IgD-negative memory B cell (primary cell): Measurements from ENCODE around the gene POU4F3. TPM values are rescaled to one million over a fixed set of nuclear protein-coding genes. Genes with fewer than 3 reads are reported as not detected.

Experiments
- H3K27ac Mint-ChIP-seq, 3 donors: one replicate each; pipeline ENCODE4 v1.8.0; 2020 to 2022; ENCODE audit warnings: mild to moderate bottlenecking in 3 of 3, mixed read lengths in 3 of 3, moderate library complexity in 1 of 3
- H3K27me3 Mint-ChIP-seq: one replicate; pipeline ENCODE4 v1.8.0; 2021; ENCODE audit warnings: mixed read lengths
- H3K36me3 Mint-ChIP-seq: one replicate; pipeline ENCODE4 v1.8.0; 2020; ENCODE audit warnings: mild to moderate bottlenecking, mixed read lengths
- H3K4me1 Mint-ChIP-seq, 3 donors: one replicate each; pipeline ENCODE4 v1.8.0; 2020 to 2022; ENCODE audit warnings: mixed read lengths in 3 of 3, mild to moderate bottlenecking in 1 of 3
- H3K4me3 Mint-ChIP-seq, 4 donors: one replicate each; pipeline ENCODE4 v1.8.0; 2020 to 2022; ENCODE audit warnings: mild to moderate bottlenecking in 4 of 4, mixed read lengths in 4 of 4, moderate library complexity in 3 of 4
- H3K9me3 Mint-ChIP-seq, 3 donors: one replicate each; pipeline ENCODE4 v1.8.0; 2020 to 2021; ENCODE audit warnings: mixed read lengths in 3 of 3, mild to moderate bottlenecking in 1 of 3
- polyA plus RNA-seq: library from polyadenylated mRNA; unstranded; fragments of 300-500 nt; fragmentation: Illumina TruSeq; gene quantifications from one replicate; pipeline ENCODE4 v1.2.3, GENCODE V29; 2021

POU4F3 gene
- polyA plus RNA-seq, 1 donor from 2014 or later = not detected

DNA sequence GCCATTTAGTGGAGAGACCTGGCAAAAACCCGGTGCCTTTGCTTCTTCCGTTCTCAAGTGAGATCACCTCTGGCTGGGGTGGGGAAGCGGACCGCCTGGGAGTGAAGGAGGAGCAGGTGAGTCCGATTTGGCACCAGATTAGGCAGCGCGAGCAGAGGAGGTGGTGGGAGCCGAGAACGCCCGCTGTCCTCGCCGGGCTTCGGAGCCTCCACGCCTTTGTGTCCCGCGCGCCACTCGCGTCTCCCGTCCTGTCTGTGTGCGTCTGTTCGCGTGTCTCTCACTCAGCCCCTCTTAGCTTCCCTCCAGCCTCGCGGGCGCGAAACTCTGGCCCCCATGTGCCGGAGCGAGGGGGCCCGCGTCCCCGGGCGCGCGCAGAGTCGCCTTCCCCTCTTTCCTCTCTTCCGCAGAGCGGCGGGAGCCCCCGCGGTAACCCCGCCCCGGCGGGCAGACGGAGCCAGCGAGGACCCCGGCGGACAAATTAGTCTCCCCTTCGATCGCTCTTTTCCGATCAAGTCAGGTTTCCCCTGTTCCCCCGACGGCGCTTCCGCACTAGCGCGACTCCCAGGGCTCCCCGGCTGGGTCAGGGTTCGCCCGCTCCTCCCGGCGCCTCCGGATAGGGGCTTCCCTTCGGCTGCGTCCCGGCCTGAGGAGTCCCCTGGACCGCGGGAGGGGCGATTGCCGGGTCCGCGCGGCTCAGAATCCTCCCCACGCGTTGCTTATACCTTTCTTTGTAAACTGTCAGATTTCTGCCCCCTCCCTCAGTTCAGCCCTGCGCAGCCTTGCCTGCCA, 7.1 kb downstream of the POU4F3 start:
- Mint-ChIP-seq H3K36me3 (no peaks in the 10 kb centered on the region), H3K27me3 (peaks cover 50% of the 10 kb centered on the region), H3K4me3 (peak overlapping the region in 2 of 4 donors; percentile 60 to 63), H3K9me3 (no peaks in the 10 kb centered on the region), H3K27ac (no peak overlapping the region), H3K4me1 (peaks cover 1 to 9% (median 7%) of the 10 kb centered on the region in 3 donors)

- H3K27me3 Mint-ChIP-seq = peaks cover 5% of the 10 kb centered on the region
- no peaks in the 10 kb centered on the region for H3K4me1 Mint-ChIP-seq
- H3K4me3 Mint-ChIP-seq = no peak overlapping the region
- H3K27ac Mint-ChIP-seq = no peak overlapping the region
- peaks cover 0 to 3% (median 2%) of the 10 kb centered on the region in 3 donors for H3K9me3 Mint-ChIP-seq
- H3K36me3 Mint-ChIP-seq = no peaks in the 10 kb centered on the region
Observed at GRCh38 chr5:146357126-146357525, 18.5 kb downstream of the POU4F3 start.

GRCh38 chr5:146359836-146360235, 21.2 kb downstream of the POU4F3 start:
- Mint-ChIP-seq H3K27ac (no peak overlapping the region), H3K36me3 (no peaks in the 10 kb centered on the region), H3K27me3 (peaks cover 3% of the 10 kb centered on the region), H3K4me3 (no peak overlapping the region), H3K4me1 (peaks cover 0 to 4% (median 0%) of the 10 kb centered on the region in 3 donors), H3K9me3 (peaks cover 0 to 3% (median 2%) of the 10 kb centered on the region in 3 donors)

DNA sequence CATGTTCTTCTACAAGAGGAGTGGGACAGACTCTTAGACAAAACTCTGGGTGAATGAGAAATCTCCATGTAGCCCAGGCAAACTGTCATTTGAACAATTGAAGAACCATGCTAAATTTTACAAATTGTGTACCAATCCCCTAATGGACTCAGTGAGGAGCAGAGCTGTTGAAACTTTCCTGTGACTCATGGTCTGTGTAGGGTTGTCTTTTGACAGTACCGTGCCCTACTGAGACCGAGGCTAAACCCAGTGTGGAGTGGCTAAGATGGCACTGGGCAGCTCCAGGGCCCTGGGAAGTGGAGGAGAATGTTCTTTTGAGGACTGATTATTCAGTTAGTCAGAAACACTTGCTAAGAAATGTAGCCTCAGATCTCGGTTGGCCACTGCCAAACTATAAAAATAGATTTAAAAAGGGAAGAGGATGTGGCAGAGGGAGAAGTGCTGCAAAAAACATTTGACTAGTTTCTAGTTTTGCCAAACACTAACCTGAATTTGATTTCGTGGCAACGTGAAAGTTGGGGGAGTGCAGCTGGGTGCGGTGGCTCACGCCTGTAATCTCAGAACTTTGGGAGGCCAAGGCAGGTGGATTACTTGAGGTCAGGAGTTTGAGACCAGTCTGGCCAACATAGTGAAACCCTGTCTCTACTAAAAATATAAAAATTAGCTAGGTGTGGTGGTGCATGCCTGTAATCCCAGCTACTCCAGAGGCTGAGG, 24.7 kb downstream of the POU4F3 start:
- Mint-ChIP-seq H3K27ac (no peak overlapping the region), H3K4me1 (peaks cover 0 to 4% (median 0%) of the 10 kb centered on the region in 3 donors), H3K27me3 (peaks cover 11% of the 10 kb centered on the region), H3K4me3 (no peak overlapping the region), H3K36me3 (no peaks in the 10 kb centered on the region), H3K9me3 (peaks cover 0 to 2% (median 0%) of the 10 kb centered on the region in 3 donors)

DNA sequence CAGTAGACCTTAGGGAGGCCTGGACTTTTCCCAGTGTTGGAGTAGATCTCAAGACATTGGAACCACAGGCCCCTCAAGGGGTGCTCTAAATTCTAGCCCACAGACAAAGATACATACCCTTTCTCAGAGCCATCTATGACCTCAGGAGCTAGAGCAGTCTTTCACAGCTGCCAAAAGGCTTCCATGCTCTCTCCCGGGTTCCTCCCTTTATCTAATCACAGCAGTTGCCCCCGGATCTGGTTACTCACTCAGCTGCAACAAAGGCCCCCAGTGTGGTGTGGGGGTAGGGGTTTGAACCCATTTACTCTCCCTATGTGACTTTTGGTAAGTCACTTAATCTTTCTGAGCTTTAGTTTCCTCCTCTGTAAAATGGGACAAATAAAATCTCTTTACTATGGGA, 27.0 kb downstream of the POU4F3 start:
- Mint-ChIP-seq H3K27ac (no peak overlapping the region), H3K4me3 (no peak overlapping the region), H3K4me1 (peaks cover 0 to 4% (median 0%) of the 10 kb centered on the region in 3 donors), H3K36me3 (no peaks in the 10 kb centered on the region), H3K9me3 (no peaks in the 10 kb centered on the region), H3K27me3 (peaks cover 9% of the 10 kb centered on the region)

DNA sequence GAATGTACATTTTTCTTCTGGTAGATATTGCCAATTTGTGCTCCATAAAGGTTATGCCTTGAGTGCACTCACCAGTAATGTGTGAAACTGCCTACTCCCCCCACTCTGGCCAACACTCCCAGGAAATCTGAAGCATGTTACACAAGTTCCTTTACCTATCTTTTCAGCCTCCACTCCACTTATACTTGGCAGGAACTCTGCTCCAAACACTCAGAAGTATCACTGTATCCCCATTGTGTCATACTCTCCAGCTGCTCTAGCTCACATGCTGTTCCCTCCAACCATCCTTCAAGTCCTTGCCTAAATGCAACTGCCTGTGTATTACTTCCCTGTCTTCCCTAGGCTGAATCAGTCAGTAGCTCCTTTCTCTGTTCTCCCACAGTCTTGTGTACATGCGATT, 28.3 kb downstream of the POU4F3 start:
- no peaks in the 10 kb centered on the region for H3K36me3 Mint-ChIP-seq
- no peaks in the 10 kb centered on the region for H3K9me3 Mint-ChIP-seq
- peaks cover 0 to 4% (median 0%) of the 10 kb centered on the region in 3 donors for H3K4me1 Mint-ChIP-seq
- H3K27ac Mint-ChIP-seq = no peak overlapping the region
- peaks cover 12% of the 10 kb centered on the region for H3K27me3 Mint-ChIP-seq
- no peak overlapping the region for H3K4me3 Mint-ChIP-seq

- no peak overlapping the region for H3K27ac Mint-ChIP-seq
- no peaks in the 10 kb centered on the region for H3K9me3 Mint-ChIP-seq
- H3K27me3 Mint-ChIP-seq = peaks cover 12% of the 10 kb centered on the region
- peaks cover 0 to 3% (median 0%) of the 10 kb centered on the region in 3 donors for H3K4me1 Mint-ChIP-seq
- H3K36me3 Mint-ChIP-seq = no peaks in the 10 kb centered on the region
- no peak overlapping the region for H3K4me3 Mint-ChIP-seq
Observed at GRCh38 chr5:146368137-146368536, 29.5 kb downstream of the POU4F3 start.

DNA sequence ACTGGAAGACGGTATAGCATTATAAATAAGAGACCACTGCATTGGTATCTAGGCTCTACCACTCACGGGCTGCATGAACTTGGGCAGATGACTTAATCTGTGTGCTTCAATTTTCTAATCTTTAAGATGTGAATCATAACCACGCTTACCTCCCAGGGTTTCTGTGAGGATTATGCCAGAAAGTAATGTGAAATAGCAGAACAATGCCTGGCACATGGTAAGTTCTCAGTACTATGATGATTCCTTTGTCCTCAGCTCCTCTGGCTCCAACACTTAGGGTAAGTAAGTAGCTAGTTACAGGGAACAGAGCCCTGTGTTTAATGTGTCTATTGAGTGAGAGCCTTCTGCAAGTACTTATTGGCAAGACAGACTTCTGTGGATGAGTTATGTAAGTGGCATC, 31.1 kb downstream of the POU4F3 start:
- no peaks in the 10 kb centered on the region for H3K36me3 Mint-ChIP-seq
- H3K9me3 Mint-ChIP-seq = no peaks in the 10 kb centered on the region
- H3K4me1 Mint-ChIP-seq = no peaks in the 10 kb centered on the region
- no peak overlapping the region for H3K27ac Mint-ChIP-seq
- H3K4me3 Mint-ChIP-seq = no peak overlapping the region
- H3K27me3 Mint-ChIP-seq = peaks cover 12% of the 10 kb centered on the region

DNA sequence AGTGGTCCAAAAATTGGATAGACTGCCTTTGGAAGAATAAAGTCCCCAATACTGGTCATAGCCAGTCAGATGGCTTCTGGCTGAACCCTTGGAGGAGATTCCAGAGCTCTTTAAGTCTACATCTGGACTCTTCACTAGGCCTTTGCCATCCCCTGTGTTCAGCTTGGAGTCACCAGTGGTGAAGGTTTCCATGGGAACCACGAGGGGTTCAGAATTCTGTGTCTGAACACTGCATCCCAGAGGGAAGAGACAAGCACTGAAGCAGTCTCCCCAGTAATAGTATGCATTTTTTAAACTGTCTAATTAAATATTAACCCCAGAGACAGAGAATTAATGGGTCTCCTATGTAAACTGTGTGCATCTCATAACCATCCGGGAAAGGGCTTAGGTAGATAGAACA, 38.2 kb downstream of the POU4F3 start:
- H3K9me3 Mint-ChIP-seq = peaks cover 0 to 2% (median 0%) of the 10 kb centered on the region in 3 donors
- peaks cover 2% of the 10 kb centered on the region for H3K36me3 Mint-ChIP-seq
- H3K27me3 Mint-ChIP-seq = peaks cover 4% of the 10 kb centered on the region
- H3K4me1 Mint-ChIP-seq = no peaks in the 10 kb centered on the region
- H3K27ac Mint-ChIP-seq = no peak overlapping the region
- H3K4me3 Mint-ChIP-seq = no peak overlapping the region

- no peak overlapping the region for H3K4me3 Mint-ChIP-seq
- H3K36me3 Mint-ChIP-seq = peaks cover 2% of the 10 kb centered on the region
- H3K27ac Mint-ChIP-seq = peak overlapping the region in 1 of 3 donors; percentile 83
- H3K4me1 Mint-ChIP-seq = no peaks in the 10 kb centered on the region
- peaks cover 0 to 2% (median 0%) of the 10 kb centered on the region in 3 donors for H3K9me3 Mint-ChIP-seq
- peaks cover 4% of the 10 kb centered on the region for H3K27me3 Mint-ChIP-seq
Observed at GRCh38 chr5:146378986-146379385, 40.3 kb downstream of the POU4F3 start.

- Mint-ChIP-seq H3K27me3 (peaks cover 2% of the 10 kb centered on the region), H3K36me3 (peaks cover 2% of the 10 kb centered on the region), H3K27ac (no peak overlapping the region), H3K4me3 (no peak overlapping the region), H3K9me3 (peaks cover 0 to 2% (median 0%) of the 10 kb centered on the region in 3 donors), H3K4me1 (no peaks in the 10 kb centered on the region)
Observed at GRCh38 chr5:146380714-146381113, 42.1 kb downstream of the POU4F3 start.

DNA sequence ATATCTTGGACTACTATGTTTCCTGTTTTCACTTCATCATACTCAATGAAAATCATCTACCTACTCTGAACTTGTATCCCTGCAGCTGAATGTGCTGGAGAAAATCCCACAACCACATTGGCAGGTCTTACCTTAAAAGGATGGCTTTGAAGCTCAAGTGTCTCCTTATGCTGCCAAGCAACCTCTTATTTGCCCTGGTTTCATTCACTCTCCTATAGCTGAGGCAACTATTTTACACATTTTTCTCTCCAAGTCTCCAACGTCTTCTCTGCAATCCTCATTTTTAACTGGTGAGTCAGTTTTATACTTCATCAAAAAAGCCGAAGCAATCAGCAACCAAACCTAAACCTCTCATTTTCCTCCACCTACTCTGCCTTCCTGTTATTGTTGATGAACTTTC, 49.7 kb downstream of the POU4F3 start:
- Mint-ChIP-seq H3K4me3 (no peak overlapping the region), H3K36me3 (no peaks in the 10 kb centered on the region), H3K4me1 (no peaks in the 10 kb centered on the region), H3K9me3 (no peaks in the 10 kb centered on the region), H3K27me3 (peaks cover 1% of the 10 kb centered on the region), H3K27ac (no peak overlapping the region)

DNA sequence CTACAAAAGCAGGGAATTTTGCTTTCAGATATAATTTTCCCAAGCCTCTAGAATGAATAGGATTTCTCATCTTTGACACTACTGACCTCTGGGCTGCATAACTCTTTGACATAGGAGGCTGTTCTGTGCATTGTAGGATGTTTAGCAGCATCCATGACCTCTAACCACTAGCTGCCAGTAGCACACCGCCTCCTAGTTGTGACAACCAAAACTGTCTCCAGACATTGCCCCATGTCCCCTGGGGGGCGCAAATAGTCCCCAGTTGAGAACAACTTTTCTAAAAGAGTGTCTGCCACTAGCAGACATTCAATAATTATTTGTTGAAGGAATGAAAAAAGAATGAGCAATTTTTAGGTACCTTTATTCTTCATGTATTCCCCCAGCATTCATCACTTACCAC, 51.8 kb downstream of the POU4F3 start:
- peaks cover 9% of the 10 kb centered on the region for H3K27me3 Mint-ChIP-seq
- no peak overlapping the region for H3K27ac Mint-ChIP-seq
- no peaks in the 10 kb centered on the region for H3K4me1 Mint-ChIP-seq
- H3K36me3 Mint-ChIP-seq = no peaks in the 10 kb centered on the region
- no peaks in the 10 kb centered on the region for H3K9me3 Mint-ChIP-seq
- H3K4me3 Mint-ChIP-seq = no peak overlapping the region
